ENCODE data around the gene EPB41.
"Not testable (repeated sequence)": the region's sequence is repeated elsewhere in the genome, so short reads cannot be mapped to it uniquely, and the experiment has no call there.

EPB41 gene

GRCh38 chr1:28925350-28925891, 11.1 kb downstream of the EPB41 start:
- DNase-seq (ENCODE audit: insufficient read length, low spot score) = no peak
- FAIRE-seq = no peak

GRCh38 chr1:28926629-28927265, 12.4 kb downstream of the EPB41 start:
- DNase-seq (ENCODE audit: insufficient read length, low spot score) = peak; percentile 52
- peak; percentile 98 for FAIRE-seq

GRCh38 chr1:28927266-28927647, 12.9 kb downstream of the EPB41 start:
- FAIRE-seq (no peak), DNase-seq (ENCODE audit: insufficient read length, low spot score) (no peak)

GRCh38 chr1:28927648-28928313, 13.4 kb downstream of the EPB41 start:
- DNase-seq (ENCODE audit: insufficient read length, low spot score) (no peak), FAIRE-seq (peak; percentile 66)

- peak; percentile 54 for FAIRE-seq
- DNase-seq (ENCODE audit: insufficient read length, low spot score) = no peak
Observed at GRCh38 chr1:28928314-28928941, 14.1 kb downstream of the EPB41 start.

GRCh38 chr1:28933277-28933676, 18.9 kb downstream of the EPB41 start:
- DNase-seq (ENCODE audit: insufficient read length, low spot score) (no peak), FAIRE-seq (no peak)

GRCh38 chr1:28933918-28934317, 19.5 kb downstream of the EPB41 start:
- no peak for DNase-seq (ENCODE audit: insufficient read length, low spot score)
- no peak for FAIRE-seq

- DNase-seq (ENCODE audit: insufficient read length, low spot score) = no peak
- no peak for FAIRE-seq
Observed at GRCh38 chr1:28934676-28935075, 20.3 kb downstream of the EPB41 start.

- no peak for DNase-seq (ENCODE audit: insufficient read length, low spot score)
- no peak for FAIRE-seq
Observed at GRCh38 chr1:28935293-28935692, 20.9 kb downstream of the EPB41 start.

GRCh38 chr1:28936094-28936493, 21.7 kb downstream of the EPB41 start:
- DNase-seq (ENCODE audit: insufficient read length, low spot score) = no peak
- FAIRE-seq = no peak

GRCh38 chr1:28936528-28936927, 22.2 kb downstream of the EPB41 start:
- DNase-seq (ENCODE audit: insufficient read length, low spot score) (no peak), FAIRE-seq (no peak)

- not testable (repeated sequence) for DNase-seq (ENCODE audit: insufficient read length, low spot score); FAIRE-seq
Observed at GRCh38 chr1:28943581-28943980, 29.2 kb downstream of the EPB41 start.

GRCh38 chr1:28950006-28950405, 35.6 kb downstream of the EPB41 start:
- no peak for FAIRE-seq
- no peak for DNase-seq (ENCODE audit: insufficient read length, low spot score)

GRCh38 chr1:28950449-28950848, 36.1 kb downstream of the EPB41 start:
- no peak for FAIRE-seq
- no peak for DNase-seq (ENCODE audit: insufficient read length, low spot score)

GRCh38 chr1:28954126-28954726, 39.9 kb downstream of the EPB41 start:
- FAIRE-seq (no peak), DNase-seq (ENCODE audit: insufficient read length, low spot score) (no peak)

GRCh38 chr1:28956038-28956464, 41.7 kb downstream of the EPB41 start:
- FAIRE-seq = no peak

GRCh38 chr1:28962114-28962831, 47.9 kb downstream of the EPB41 start:
- DNase-seq (ENCODE audit: insufficient read length, low spot score); FAIRE-seq: not testable (repeated sequence)

More at GRCh38 chr1:28956038-28956464, 41.7 kb downstream of the EPB41 start:
- no peak for DNase-seq (ENCODE audit: insufficient read length, low spot score)

- FAIRE-seq = no peak
- no peak for DNase-seq (ENCODE audit: insufficient read length, low spot score)
Observed at GRCh38 chr1:28965271-28965870, 51.0 kb downstream of the EPB41 start.

- FAIRE-seq = no peak
Observed at GRCh38 chr1:28966617-28967016, 52.2 kb downstream of the EPB41 start.

More at GRCh38 chr1:28966617-28967016, 52.2 kb downstream of the EPB41 start:
- DNase-seq (ENCODE audit: insufficient read length, low spot score) = no peak
